ENCODE measurements around the gene RTKN.

DNA sequence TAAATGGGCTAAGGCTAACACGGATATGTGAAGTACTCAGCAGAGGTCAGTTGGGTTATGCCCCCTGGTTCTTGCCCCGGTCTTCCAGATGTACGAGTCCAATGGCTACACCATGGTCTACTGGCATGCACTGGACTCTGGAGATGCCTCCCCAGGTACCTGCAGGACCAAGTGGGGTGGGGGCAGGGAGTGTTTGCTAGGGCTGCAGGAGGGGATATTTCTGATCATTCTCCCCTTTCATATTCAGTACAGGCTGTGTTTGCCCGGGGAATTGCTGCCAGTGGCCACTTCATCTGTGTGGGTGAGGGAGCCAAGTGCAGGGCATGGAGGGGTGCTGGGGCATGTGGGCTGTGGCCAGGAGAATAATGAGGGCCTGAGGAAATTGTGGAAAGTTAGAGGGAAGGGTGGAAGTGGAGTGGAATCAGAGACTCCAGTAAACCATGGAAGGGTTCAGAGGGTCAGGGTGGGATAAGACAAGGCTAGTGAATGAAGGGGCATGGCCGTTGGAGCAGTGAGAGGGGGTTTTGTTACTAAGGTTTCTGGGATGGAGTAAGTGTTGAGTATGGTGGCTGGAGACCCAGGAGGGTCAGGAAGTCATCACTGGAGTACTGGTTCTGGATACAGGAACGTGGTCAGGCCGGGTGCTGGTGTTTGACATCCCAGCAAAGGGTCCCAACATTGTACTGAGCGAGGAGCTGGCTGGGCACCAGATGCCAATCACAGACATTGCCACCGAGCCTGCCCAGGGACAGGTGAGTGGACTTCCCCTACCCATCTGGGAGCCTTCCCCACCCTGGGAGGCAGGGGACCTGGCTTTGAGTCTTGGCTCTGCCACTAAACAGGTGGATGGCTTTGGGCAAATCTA lies 18.3 kb downstream of the RTKN start:
- TF ChIP-seq, protein P1, sequence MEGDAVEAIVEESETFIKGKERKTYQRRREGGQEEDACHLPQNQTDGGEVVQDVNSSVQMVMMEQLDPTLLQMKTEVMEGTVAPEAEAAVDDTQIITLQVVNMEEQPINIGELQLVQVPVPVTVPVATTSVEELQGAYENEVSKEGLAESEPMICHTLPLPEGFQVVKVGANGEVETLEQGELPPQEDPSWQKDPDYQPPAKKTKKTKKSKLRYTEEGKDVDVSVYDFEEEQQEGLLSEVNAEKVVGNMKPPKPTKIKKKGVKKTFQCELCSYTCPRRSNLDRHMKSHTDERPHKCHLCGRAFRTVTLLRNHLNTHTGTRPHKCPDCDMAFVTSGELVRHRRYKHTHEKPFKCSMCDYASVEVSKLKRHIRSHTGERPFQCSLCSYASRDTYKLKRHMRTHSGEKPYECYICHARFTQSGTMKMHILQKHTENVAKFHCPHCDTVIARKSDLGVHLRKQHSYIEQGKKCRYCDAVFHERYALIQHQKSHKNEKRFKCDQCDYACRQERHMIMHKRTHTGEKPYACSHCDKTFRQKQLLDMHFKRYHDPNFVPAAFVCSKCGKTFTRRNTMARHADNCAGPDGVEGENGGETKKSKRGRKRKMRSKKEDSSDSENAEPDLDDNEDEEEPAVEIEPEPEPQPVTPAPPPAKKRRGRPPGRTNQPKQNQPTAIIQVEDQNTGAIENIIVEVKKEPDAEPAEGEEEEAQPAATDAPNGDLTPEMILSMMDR (IDR thresholded peaks at IDR 0.05; ENCODE audit: insufficient read depth, low read length, poor library complexity, severe bottlenecking), result no peak
- no peak for TF ChIP-seq EZH2phosphoT487 (conservative IDR thresholded peaks at IDR 0.05; ENCODE audit: low read length)

Measured in SU-DHL-6 (cell line).